Measurements from ENCODE around the gene ABI3BP.
"Not testable (repeated sequence)": the region's sequence is repeated elsewhere in the genome, so short reads cannot be mapped to it uniquely, and the experiment has no call there.

Gene ABI3BP

GRCh38 chr3:100993309-100993708 lies at the start of gene ABI3BP:
Gene ABI3BP, minus strand, starts transcription at chr3:100993421. Its CDS starts 37 bp downstream, at chr3:100993384.
- no peak for DNase-seq

GRCh38 chr3:101039285-101039684 lies 46.1 kb upstream of the ABI3BP start:
- no peak for DNase-seq

GRCh38 chr3:101038880-101039279 lies 45.7 kb upstream of the ABI3BP start:
- DNase-seq, result no peak

GRCh38 chr3:101038393-101038792 lies 45.2 kb upstream of the ABI3BP start:
- DNase-seq, result no peak

GRCh38 chr3:101037613-101038012 lies 44.4 kb upstream of the ABI3BP start:
- no peak for DNase-seq

- DNase-seq, result no peak
These were observed 43.5 kb upstream of the ABI3BP start for GRCh38 chr3:101036676-101037075.

GRCh38 chr3:101036213-101036618 lies 43.0 kb upstream of the ABI3BP start:
- no peak for DNase-seq

GRCh38 chr3:101027286-101027685 lies 34.1 kb upstream of the ABI3BP start:
- DNase-seq, result no peak

- no peak for DNase-seq
These were observed 33.7 kb upstream of the ABI3BP start for GRCh38 chr3:101026881-101027280.

- no peak for DNase-seq
These were observed 33.0 kb upstream of the ABI3BP start for GRCh38 chr3:101026244-101026643.

- DNase-seq, result no peak
These were observed 27.3 kb upstream of the ABI3BP start for GRCh38 chr3:101020351-101021015.

- DNase-seq, result no peak
These were observed 23.8 kb upstream of the ABI3BP start for GRCh38 chr3:101017017-101017416.

- not testable (repeated sequence) for DNase-seq
These were observed 19.1 kb upstream of the ABI3BP start for GRCh38 chr3:101012312-101012711.

- no peak for DNase-seq
These were observed 17.9 kb upstream of the ABI3BP start for GRCh38 chr3:101011136-101011535.

GRCh38 chr3:101010296-101010695 lies 17.1 kb upstream of the ABI3BP start:
- no peak for DNase-seq

GRCh38 chr3:101009386-101009785 lies 16.2 kb upstream of the ABI3BP start:
- no peak for DNase-seq

- DNase-seq, result no peak
These were observed 5.9 kb upstream of the ABI3BP start for GRCh38 chr3:100999160-100999559.

GRCh38 chr3:100994809-100995208 lies 1.6 kb upstream of the ABI3BP start:
- DNase-seq, result no peak

- DNase-seq, result no peak
These were observed 966 bp upstream of the ABI3BP start for GRCh38 chr3:100994187-100994586.

GRCh38 chr3:100992231-100993012 lies 799 bp downstream of the ABI3BP start:
- DNase-seq, result no peak

- DNase-seq, result no peak
These were observed 5.1 kb downstream of the ABI3BP start for GRCh38 chr3:100988080-100988479.

- no peak for DNase-seq
These were observed 8.9 kb downstream of the ABI3BP start for GRCh38 chr3:100984308-100984707.

GRCh38 chr3:100982710-100983109 lies 10.5 kb downstream of the ABI3BP start:
- no peak for DNase-seq

- DNase-seq, result no peak
These were observed 11.9 kb downstream of the ABI3BP start for GRCh38 chr3:100981164-100981911.

Measured in NK-92 treated with Interleukin-12 subunit alpha and Interleukin-12 subunit beta, amount 100 ng/mL, for 24 hours (cell line).